HG03103 (cell line): ENCODE data around the gene NMT1.
"Not testable (repeated sequence)": the region's sequence is repeated elsewhere in the genome, so short reads cannot be mapped to it uniquely, and the experiment has no call there.

Experiments
- ATAC-seq: cut with Tn5 transposase; IDR thresholded peaks from one replicate; pipeline ENCODE4 v1.9.1; 2021; ENCODE audit warnings: low read depth; ENCODE audit not compliant: unreplicated experiment

Gene NMT1

DNA sequence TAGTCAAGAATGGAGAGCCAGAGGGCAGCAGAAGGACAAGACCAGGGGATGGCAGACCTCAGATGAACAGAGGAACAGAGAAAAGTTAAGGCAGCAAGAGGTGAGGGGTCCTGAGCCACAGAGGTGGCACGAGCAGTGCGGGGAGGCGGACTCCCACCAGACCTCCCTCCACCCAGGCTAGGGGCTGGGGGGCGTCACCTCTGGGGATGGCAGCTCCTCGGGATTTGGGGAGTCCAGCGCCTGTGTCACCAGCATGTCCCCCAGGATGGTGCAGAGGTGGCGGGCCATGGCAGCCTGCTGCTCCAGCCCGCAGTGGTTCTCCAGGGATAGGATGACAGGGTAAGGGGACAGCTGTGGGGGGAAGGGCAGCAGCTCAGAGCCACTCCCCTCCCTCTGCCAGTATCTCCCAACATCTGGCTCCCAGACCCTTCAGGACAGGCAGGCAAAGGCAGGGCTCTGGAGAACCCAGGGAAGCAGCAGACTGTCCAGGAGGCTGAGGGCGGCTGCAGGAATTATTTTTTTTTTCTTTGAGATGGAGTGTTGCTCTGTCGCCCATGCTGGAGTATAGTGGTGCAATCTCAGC, 55.4 kb downstream of the NMT1 start:
- no peak for ATAC-seq

- no peak for ATAC-seq
Observed at GRCh38 chr17:45117334-45117733, 56.2 kb downstream of the NMT1 start.

GRCh38 chr17:45117848-45118646, 56.9 kb downstream of the NMT1 start:
- no peak for ATAC-seq

GRCh38 chr17:45118691-45119090, 57.6 kb downstream of the NMT1 start:
- ATAC-seq = no peak

DNA sequence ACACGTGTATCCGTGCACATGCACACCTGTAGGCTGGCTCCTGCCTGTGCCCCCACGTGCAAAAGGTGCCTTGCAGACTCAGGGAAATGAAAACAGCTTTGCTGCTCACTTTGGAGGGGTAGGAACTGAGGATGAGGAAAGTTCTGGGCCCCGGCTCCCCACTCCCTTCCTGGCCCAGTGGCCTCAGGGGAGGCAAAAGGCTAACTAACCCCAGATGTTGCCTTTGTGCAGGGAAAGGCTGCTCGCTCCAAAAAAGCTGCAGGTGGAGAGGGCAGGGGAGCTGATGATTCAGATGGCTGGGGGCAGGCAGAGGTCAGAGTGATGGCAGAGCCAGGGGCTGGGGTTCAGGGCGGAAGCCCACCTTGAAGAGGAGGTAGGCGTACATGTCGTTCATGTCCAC, 58.8 kb downstream of the NMT1 start:
- ATAC-seq = no peak

GRCh38 chr17:45120558-45120957, 59.4 kb downstream of the NMT1 start:
- no peak for ATAC-seq

- ATAC-seq = no peak
Observed at GRCh38 chr17:45121055-45121454, 59.9 kb downstream of the NMT1 start.

GRCh38 chr17:45123076-45123770, 62.1 kb downstream of the NMT1 start:
- no peak for ATAC-seq

DNA sequence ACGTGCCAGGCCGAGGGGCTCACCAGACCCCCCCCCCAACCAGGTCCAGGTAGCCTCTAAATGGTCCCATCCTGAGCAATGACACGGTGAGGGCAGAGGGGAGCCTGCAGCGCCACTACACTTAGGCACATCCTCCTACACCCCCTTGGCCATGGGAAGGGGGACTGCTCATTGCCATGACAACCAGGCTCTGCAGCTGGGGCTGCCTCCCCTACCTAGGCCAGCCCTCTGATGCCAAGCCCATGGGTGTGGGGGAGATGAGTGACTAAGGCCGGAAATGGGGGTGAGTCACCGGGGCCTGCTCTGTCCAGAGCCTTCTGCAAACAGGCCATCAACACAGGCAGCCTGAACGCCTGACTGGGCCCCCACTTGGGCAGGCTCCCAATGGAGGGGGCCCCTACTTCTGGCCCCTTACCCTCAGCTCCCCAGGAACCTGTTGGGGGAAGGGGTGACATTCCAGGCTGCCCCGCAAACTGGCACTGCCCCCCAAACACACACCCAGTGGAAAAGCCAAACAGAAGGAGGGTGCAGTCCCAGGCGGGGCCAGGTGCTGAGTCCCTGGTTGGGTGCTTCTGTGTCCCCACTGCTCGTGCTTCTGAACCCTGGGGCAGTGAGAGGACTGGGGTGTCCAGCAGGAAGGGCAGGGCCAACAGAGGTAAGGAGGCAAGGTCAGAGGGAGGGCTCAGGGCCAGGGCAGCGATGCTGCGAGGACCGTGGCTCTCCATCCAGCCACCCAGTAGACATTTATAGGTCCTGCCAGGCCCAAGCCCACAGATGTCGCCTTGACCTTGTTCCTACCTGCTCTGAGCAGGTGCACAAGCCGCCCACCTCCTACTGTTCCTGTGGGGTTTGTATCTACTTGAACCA, 63.0 kb downstream of the NMT1 start:
- ATAC-seq = no peak

- ATAC-seq = not testable (repeated sequence)
Observed at GRCh38 chr17:45124797-45125122, 63.6 kb downstream of the NMT1 start.

DNA sequence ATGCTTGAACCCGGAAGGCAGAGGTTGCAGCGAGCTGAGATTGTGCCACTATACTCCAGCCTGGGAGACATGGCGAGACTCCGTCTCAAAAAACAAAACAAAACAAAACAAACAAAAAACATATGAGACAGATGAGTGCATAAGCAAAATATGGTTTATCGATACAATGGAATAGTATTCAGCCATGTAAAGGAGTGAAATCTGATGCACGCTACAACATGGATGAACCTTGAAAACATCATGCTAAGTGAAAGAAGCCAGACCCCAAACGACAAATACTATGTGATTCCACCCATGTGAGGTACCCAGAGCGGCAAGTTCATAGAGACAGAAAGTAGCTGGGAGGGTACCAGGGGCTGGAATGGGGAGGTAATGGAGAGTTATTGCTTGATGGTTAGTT, 64.4 kb downstream of the NMT1 start:
- no peak for ATAC-seq

- no peak for ATAC-seq
Observed at GRCh38 chr17:45127207-45127547, 66.1 kb downstream of the NMT1 start.

DNA sequence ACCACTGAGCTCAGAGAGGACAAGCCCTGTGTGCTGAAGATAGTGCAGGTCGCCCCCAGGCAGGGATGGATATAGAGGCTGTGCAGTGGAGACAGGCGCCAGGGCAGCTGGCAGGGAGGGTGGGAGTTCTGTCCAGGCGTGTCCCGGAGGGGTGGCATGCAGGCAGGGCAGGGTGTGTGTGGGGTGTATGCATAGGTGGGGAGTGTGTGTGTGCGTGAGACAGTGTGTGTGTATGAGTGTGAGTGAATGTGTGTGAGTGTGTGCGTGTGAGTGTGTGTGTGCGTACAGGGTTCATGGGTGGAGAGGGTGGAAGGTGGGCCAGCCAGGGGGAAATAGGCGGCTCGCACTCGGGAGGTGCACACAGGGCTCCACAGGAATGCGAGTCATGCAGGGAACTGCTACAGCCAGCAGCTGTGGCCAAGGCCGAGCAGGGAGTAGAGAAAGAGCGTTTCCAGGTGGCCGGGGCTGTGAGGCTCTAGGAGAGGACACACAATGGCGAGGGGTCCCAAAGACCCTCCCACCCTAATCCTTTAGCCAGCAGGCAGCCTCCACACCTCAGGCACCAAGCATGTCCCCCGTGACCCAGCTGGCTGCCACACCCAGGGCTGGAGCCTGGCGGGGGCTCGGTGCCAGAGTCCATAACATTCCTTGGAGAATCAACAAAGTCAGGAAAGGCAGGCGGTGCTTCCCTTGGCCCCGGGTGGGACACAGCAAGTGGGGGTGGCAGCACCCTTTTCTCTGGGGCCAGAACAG, 66.6 kb downstream of the NMT1 start:
- no peak for ATAC-seq

DNA sequence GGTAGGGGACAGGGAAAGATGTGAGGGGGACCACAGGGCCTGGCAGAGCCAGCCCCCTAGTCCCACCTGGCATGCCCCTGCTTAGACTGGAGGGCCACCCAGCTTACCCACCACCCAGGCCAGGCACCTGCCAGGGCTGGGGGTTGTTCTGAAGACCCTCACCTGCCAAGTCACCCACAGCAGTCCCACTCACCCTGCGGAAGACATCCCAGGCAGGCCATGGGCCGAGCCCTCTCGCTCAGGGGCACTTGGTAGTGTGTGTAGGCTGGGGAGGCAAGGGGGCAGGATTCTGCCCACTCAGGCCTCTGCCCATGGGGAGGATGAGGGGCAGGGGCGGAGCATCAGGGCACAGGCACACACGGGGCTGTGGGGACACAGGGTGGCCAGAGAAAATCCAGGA, 67.2 kb downstream of the NMT1 start:
- no peak for ATAC-seq

DNA sequence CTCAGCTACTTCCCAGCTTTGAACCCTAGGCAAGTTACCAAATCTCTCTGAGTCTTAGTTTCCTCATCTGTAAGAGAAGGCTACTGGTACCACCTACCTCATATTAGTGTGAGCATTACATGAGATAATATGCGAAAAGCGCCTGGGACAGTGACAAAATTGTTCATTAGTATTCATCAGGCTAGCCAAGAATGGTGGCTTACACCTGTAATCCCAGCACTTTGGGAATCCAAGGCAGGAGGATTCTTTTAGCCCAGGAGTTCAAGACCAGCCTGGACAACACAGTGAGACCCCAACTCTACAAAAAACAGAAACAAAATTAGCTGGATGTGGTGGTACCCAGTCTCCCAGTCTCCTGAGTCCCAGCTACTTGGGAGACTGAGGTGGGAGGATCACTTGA, 67.9 kb downstream of the NMT1 start:
- ATAC-seq = no peak

DNA sequence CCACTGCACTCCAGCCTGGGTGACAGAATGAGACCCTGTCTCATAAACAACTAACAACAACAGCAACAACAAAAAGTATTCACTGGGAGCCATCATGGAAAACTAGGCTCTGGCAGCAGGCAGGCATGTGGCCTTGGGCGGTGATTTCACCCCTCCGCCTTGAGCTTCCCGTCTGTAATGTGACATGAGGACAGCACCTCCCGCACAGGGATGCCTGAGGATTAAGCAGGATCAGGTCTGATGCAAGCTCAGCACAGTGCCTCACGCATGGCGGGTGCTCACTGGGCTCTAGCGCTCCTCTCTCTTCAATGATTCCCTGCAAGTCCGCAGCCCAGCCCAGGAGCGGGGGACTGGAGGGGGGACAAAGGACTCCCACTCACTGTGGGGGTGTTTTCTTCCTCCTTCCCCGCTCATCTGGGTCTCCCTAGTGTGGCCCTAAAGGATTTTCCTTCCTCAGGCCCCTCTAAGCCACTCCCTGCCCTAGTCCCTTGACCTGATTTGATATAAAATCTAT, 68.4 kb downstream of the NMT1 start:
- ATAC-seq = no peak

- ATAC-seq = no peak
Observed at GRCh38 chr17:45129940-45130680, 69.0 kb downstream of the NMT1 start.

- ATAC-seq = no peak
Observed at GRCh38 chr17:45130681-45131615, 69.8 kb downstream of the NMT1 start.
